Keratinocyte (primary cell): ENCODE results near the gene TRIM47.

Experiments used
- CTCF ChIP-seq, 3 experiments: IDR thresholded peaks in 1 of 3; conservative IDR thresholded peaks in 1 of 3; optimal IDR thresholded peaks in 1 of 3; 2 replicates in 2 of 3; 3 replicates in 1 of 3; pipeline versions ENCODE3 to v1.5.1; 2011; ENCODE audit warnings: low read length in 3 of 3, mild to moderate bottlenecking in 3 of 3, moderate library complexity in 2 of 3, control low read depth in 1 of 3, inconsistent platforms in 1 of 3; ENCODE audit not compliant: insufficient read depth in 2 of 3; ENCODE audit errors: extremely low read depth in 1 of 3
- EZH2 ChIP-seq: IDR thresholded peaks from one replicate; pipeline ENCODE4 v1.6.1; 2012; ENCODE audit warnings: inconsistent platforms, mild to moderate bottlenecking, low read length, moderate library complexity

GRCh38 chr17:75922173-75922961 is 44.0 kb upstream of the TRIM47 start:
- TF ChIP-seq CTCF (optimal IDR thresholded peaks at IDR 0.05 in 1 of 3, IDR thresholded peaks at IDR 0.05 in 1 of 3, conservative IDR thresholded peaks at IDR 0.05 in 1 of 3; ENCODE audit: extremely low read depth in 1 of 3, insufficient read depth in 2 of 3, low read length in 3 of 3), result no peak
- no peak for TF ChIP-seq EZH2
